GM18505 (cell line): ENCODE results near the gene ABCC10.
"Not testable (repeated sequence)": the region's sequence is repeated elsewhere in the genome, so short reads cannot be mapped to it uniquely, and the experiment has no call there.

Experiments
- ATAC-seq: cut with Tn5 transposase; IDR thresholded peaks from one replicate; pipeline ENCODE4 v1.9.1; 2021; ENCODE audit not compliant: unreplicated experiment
- POLR2A ChIP-seq: IDR thresholded peaks from 4 replicates; pipeline ENCODE4 v1.6.1; 2011; ENCODE audit warnings: borderline replicate concordance; ENCODE audit not compliant: insufficient read depth, insufficient read length; ENCODE audit errors: extremely low read depth

ABCC10 gene

GRCh38 chr6:43494766-43495165, 67.4 kb downstream of the ABCC10 start:
- TF ChIP-seq POLR2A = no peak
- no peak for ATAC-seq

- no peak for ATAC-seq
- TF ChIP-seq POLR2A = no peak
Measured at GRCh38 chr6:43495409-43495941, 68.1 kb downstream of the ABCC10 start.

DNA sequence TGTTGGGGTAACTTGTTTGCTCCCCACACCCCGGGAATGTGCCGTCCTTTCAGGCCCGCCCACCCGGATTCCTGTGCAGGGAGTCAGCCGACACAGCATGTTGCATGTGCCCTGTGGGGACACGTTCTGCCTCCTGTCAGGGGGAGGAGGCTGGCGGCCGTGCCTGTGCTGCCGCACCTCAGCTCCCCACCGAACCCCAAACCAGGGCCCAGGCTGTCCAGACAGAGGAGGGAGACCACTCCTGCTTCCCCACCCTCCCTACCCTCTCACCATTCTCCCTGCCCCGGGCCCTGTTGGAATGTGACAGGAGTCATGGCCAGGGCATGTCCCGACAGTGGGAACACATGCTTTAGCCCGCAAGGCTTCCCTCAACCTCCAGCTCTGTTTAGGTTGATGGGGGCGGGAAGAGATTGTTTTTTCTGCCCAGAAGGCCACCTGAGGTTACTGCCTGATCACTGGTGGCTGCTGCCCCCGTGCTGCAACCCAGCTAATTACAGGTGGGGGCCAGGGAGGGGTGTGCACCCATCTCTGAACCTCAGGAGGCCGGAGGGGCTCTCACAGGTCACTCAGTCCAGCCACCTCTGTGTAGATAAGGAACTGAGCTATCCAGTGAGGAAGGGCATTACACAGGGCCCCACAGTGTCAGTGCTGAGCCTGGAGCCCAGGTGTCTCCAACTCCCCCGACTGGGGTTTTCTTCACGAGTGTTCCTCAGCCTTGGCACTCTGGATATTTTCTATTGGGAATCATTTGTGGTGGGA, 69.2 kb downstream of the ABCC10 start:
- TF ChIP-seq POLR2A = no peak
- ATAC-seq = no peak

- ATAC-seq = no peak
- no peak for TF ChIP-seq POLR2A
Measured at GRCh38 chr6:43497129-43497396, 69.7 kb downstream of the ABCC10 start.

DNA sequence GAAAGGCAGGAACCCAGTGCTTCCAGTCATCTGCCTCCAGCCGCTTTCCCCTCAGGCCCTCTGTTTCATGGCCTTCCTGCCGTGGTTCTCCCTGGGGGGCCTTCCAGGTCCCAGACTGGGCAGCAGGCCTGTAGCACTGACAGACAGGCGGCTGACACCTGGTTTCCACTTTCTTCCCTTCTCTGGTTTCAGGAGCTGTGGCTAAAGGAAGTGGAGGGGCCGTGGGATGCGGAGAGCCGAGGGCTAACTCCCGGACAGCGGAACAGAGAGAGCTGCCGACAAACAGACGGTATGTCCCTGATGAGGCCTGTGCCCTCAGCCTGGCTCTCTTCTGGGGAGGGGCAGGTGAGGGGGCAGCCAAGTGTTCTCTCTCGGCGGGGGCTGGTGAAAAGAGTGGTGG, 70.3 kb downstream of the ABCC10 start:
- ATAC-seq = no peak
- no peak for TF ChIP-seq POLR2A

DNA sequence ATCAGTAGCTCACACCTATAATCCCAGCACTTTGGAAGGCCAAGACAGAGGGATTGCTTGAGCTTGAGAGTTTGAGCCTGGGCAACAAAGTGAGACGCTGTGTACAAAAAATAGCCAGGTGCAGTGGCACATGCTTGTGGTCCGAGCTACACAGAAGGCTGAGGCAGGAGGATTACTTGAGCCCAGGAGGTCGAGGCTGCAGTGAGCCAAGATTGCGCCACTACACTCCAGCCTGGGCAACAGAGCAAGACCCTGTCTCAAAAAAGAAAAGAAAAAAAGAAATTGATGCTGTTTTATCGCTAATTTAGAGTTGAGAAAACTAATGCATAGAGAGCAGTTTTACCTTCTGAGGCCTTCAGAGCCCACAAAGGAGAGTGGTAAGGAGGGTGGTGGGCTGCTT, 71.0 kb downstream of the ABCC10 start:
- ATAC-seq = not testable (repeated sequence)

DNA sequence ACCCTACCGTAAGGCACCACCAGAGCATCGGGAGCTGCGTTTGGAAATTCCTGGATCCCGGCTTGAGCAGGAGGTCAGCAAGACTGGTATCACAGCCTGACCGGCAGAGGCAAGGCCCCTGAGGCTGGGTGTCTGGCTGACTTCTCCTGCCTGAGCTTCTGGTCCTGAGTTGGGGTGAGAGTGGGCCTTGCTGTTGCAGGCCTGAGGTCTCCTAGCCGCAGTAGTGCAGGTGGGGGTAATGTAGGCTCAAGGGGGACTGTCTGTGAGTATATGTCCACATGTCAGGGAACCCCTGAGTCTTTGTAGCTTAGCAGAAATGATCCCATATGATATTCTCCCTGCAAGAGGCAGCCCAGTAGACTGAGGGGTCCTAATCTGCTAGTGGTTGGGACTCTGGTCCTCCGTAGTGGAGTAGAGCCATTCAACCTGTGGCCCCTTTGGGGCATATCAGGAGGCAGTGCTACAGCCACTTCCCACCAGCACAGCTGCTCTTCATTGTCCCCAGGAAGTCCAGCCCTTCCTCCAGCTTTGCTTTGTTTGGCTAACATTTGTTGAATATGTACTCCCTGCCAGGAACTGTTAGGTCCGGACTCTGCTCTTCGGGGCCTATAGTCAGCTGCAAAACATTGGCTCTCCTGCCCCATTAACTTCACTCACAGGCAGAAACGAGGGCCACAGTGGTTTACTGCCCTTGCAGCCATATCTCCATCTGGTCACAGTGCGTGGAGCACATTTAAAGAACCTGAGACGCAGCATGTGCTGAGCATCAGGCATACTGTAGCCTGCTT, 71.9 kb downstream of the ABCC10 start:
- no peak for TF ChIP-seq POLR2A
- ATAC-seq = no peak
